ENCODE data around the gene LLGL2.
"Not testable (repeated sequence)": the region's sequence is repeated elsewhere in the genome, so short reads cannot be mapped to it uniquely, and the experiment has no call there.

The LLGL2 gene

GRCh38 chr17:75570034-75570676 is 44.7 kb downstream of the LLGL2 start:
- no peak for DNase-seq (ENCODE audit: low read depth in 2 of 2)

- no peak for DNase-seq (ENCODE audit: low read depth in 2 of 2)
These were observed 45.3 kb downstream of the LLGL2 start for GRCh38 chr17:75570772-75571171.

- no peak for DNase-seq (ENCODE audit: low read depth in 2 of 2)
These were observed 45.8 kb downstream of the LLGL2 start for GRCh38 chr17:75571197-75571884.

GRCh38 chr17:75571885-75572215 is 46.4 kb downstream of the LLGL2 start:
- no peak for DNase-seq (ENCODE audit: low read depth in 2 of 2)

GRCh38 chr17:75572713-75573539 is 47.4 kb downstream of the LLGL2 start:
- no peak for DNase-seq (ENCODE audit: low read depth in 2 of 2)

GRCh38 chr17:75573540-75573957 is 48.1 kb downstream of the LLGL2 start:
- DNase-seq (ENCODE audit: low read depth in 2 of 2): no peak

- DNase-seq (ENCODE audit: low read depth in 2 of 2): no peak
These were observed 48.5 kb downstream of the LLGL2 start for GRCh38 chr17:75573994-75574393.

GRCh38 chr17:75574404-75575036 is 49.0 kb downstream of the LLGL2 start:
- DNase-seq (ENCODE audit: low read depth in 2 of 2): no peak

GRCh38 chr17:75575197-75575596 is 49.7 kb downstream of the LLGL2 start:
- DNase-seq (ENCODE audit: low read depth in 2 of 2): no peak

GRCh38 chr17:75575728-75576127 is 50.2 kb downstream of the LLGL2 start:
- no peak for DNase-seq (ENCODE audit: low read depth in 2 of 2)

GRCh38 chr17:75576661-75577060 is 51.2 kb downstream of the LLGL2 start:
- DNase-seq (ENCODE audit: low read depth in 2 of 2): no peak

GRCh38 chr17:75581121-75581725 is 55.7 kb downstream of the LLGL2 start:
- peak in 1 of 2 donors; percentile 41 for DNase-seq (ENCODE audit: low read depth in 2 of 2)

- not testable (repeated sequence) for DNase-seq (ENCODE audit: low read depth in 2 of 2)
These were observed 57.7 kb downstream of the LLGL2 start for GRCh38 chr17:75583197-75583596.

GRCh38 chr17:75584849-75585175 is 59.3 kb downstream of the LLGL2 start:
- DNase-seq (ENCODE audit: low read depth in 2 of 2): no peak

GRCh38 chr17:75587675-75588595 is 62.4 kb downstream of the LLGL2 start, which contains the start of gene MYO15B:
Gene MYO15B (plus strand): TSS chr17:75587800. CDS start chr17:75588058, 258 bp downstream.
- DNase-seq (ENCODE audit: low read depth in 2 of 2): peak; percentile 49 to 54

GRCh38 chr17:75588596-75589011 is 63.1 kb downstream of the LLGL2 start:
- no peak for DNase-seq (ENCODE audit: low read depth in 2 of 2)

GRCh38 chr17:75589012-75589918 is 63.8 kb downstream of the LLGL2 start:
- DNase-seq (ENCODE audit: low read depth in 2 of 2): peak; percentile 85 to 96

GRCh38 chr17:75589919-75590303 is 64.4 kb downstream of the LLGL2 start:
- DNase-seq (ENCODE audit: low read depth in 2 of 2): no peak

- DNase-seq (ENCODE audit: low read depth in 2 of 2): no peak
These were observed 64.8 kb downstream of the LLGL2 start for GRCh38 chr17:75590314-75590761.

Measured in stimulated activated CD8-positive, alpha-beta memory T cell treated with anti-CD3 and anti-CD28 coated beads, Interleukin-2, amount 100 ng/mL, for 1 hour (primary cell).